Panc1 (cell line): ENCODE results near the gene ITGA4. TPM values are rescaled to one million over a fixed set of nuclear protein-coding genes. Genes with fewer than 3 reads are reported as not detected.

Source experiments
- ATAC-seq: fragments of 200-7000 bp; cut with Tn5 transposase; 2 replicates; pipeline ENCODE4 v1.9.1; 2020; ENCODE audit warnings: mild to moderate bottlenecking, moderate library complexity
- BruUV-seq: library from RNA; stranded (reverse); fragments of 400-500 nt; replicated peaks from 2 replicates; lab custom pipeline; 2021; lab: Mats Ljungman, UMichigan
- CTCF ChIA-PET: fragments of 300-600 bp; sonication (Branson Sonifier 250); formaldehyde crosslinking; loops from one replicate; lab custom pipeline; 2022; ENCODE audit warnings: antibody characterized with exemption; lab: Charles Lee
- POLR2A ChIA-PET: fragments of 300-600 bp; sonication (Branson Sonifier 250); formaldehyde crosslinking; loops from one replicate; lab custom pipeline; 2022; ENCODE audit warnings: antibody characterized with exemption; lab: Charles Lee
- DNase-seq: peaks from one replicate; pipeline ENCODE4 v3.0.0-alpha.2; 2010; ENCODE audit warnings: low read depth, low spot score
- H3K27ac ChIP-seq: 2 replicates; pipeline ENCODE4 v1.5.1; 2011; ENCODE audit warnings: mild to moderate bottlenecking, low read length, inconsistent platforms
- H3K27me3 ChIP-seq: fragments of 200-500 bp; sonication (Bioruptor generic); 2 replicates; pipeline ENCODE4 v1.6.0; 2014; ENCODE audit warnings: low read length, inconsistent platforms; ENCODE audit not compliant: control insufficient read depth, insufficient read depth
- H3K36me3 ChIP-seq: fragments of 200-500 bp; sonication (Bioruptor generic); 2 replicates; pipeline ENCODE4 v1.5.1; 2014; ENCODE audit warnings: inconsistent platforms, mild to moderate bottlenecking, low read length, moderate library complexity; ENCODE audit not compliant: control insufficient read depth, insufficient read depth
- H3K4me1 ChIP-seq: 2 replicates; pipeline ENCODE4 v1.5.1; 2011; ENCODE audit warnings: inconsistent platforms, mild to moderate bottlenecking, low read length, moderate library complexity; ENCODE audit not compliant: control insufficient read depth, insufficient read depth
- H3K4me3 ChIP-seq, 2 experiments: 2 replicates each; pipeline ENCODE4 v1.5.1; 2011 to 2012; ENCODE audit warnings: low read depth in 2 of 2, low read length in 2 of 2, mild to moderate bottlenecking in 2 of 2, inconsistent platforms in 1 of 2, moderate library complexity in 1 of 2
- H3K9me3 ChIP-seq: fragments of 200-500 bp; sonication (Bioruptor generic); 2 replicates; pipeline ENCODE4 v1.5.1; 2014; ENCODE audit warnings: low read depth, mild to moderate bottlenecking, inconsistent platforms, low read length, moderate library complexity; ENCODE audit not compliant: control insufficient read depth, insufficient read depth
- CTCF ChIP-seq: fragments of 450-650 bp; IDR thresholded peaks from 2 replicates; pipeline ENCODE4 v1.5.1; 2017; ENCODE audit warnings: mild to moderate bottlenecking
- POLR2AphosphoS5 ChIP-seq: IDR thresholded peaks from 2 replicates; pipeline ENCODE4 v1.6.1; 2012; ENCODE audit warnings: mild to moderate bottlenecking, low read depth, low read length, moderate library complexity
- REST ChIP-seq, 2 experiments: IDR thresholded peaks; 2 replicates each; pipeline ENCODE4 v1.6.1; 2011 to 2012; ENCODE audit warnings: low read depth in 2 of 2, control low read depth in 1 of 2, low read length in 1 of 2, mild to moderate bottlenecking in 1 of 2, moderate library complexity in 1 of 2; ENCODE audit not compliant: insufficient read depth in 1 of 2
- SIN3A ChIP-seq: IDR thresholded peaks from 2 replicates; pipeline ENCODE4 v1.6.1; 2012; ENCODE audit warnings: low read depth, mild to moderate bottlenecking, low read length, moderate library complexity, borderline replicate concordance; ENCODE audit not compliant: insufficient read depth
- TCF7L2 ChIP-seq: IDR thresholded peaks from 2 replicates; pipeline ENCODE4 v1.6.1; 2011; ENCODE audit warnings: mild to moderate bottlenecking, low read depth, low read length, inconsistent platforms
- in situ Hi-C: cut with HindIII; loops from 2 replicates; pipeline ENCODE4 v1.10.0; 2016; ENCODE audit warnings: low sequenced_read_pairs, low pct_unique_long_range_greater_than_20kb
- intact Hi-C: fragments of 100-400 bp; cut with micrococcal nuclease; formaldehyde crosslinking; loops from one replicate; pipeline ENCODE4 v1.10.0; 2022; ENCODE audit not compliant: unreplicated experiment
- total RNA-seq: library from RNA; stranded (reverse); gene quantifications from one replicate; pipeline ENCODE4 v1.2.1, GENCODE V29; 2021; ENCODE audit not compliant: unreplicated experiment

The ITGA4 gene
- total RNA-seq, 1 experiment from 2014 or later = 0.36 TPM

- no peaks in the 10 kb centered on the region for H3K36me3 ChIP-seq
- no peaks in the 10 kb centered on the region; the same call in 1 of the 2 replicates for H3K27me3 ChIP-seq
- CTCF ChIA-PET = no interaction called here
- no peak for TF ChIP-seq POLR2AphosphoS5
- TF ChIP-seq REST (IDR thresholded peaks at IDR 0.05; ENCODE audit: insufficient read depth in 1 of 2, low read depth in 2 of 2, low read length in 1 of 2) = no peak
- TF ChIP-seq CTCF = no peak
- TF ChIP-seq TCF7L2 = no peak
- TF ChIP-seq SIN3A = no peak
- intact Hi-C loops = no loop called here
- POLR2A ChIA-PET = no interaction called here
- no peak overlapping the region for H3K4me3 ChIP-seq
- in situ Hi-C loops = no loop called here
- BruUV-seq = no TSS peak
- no peak overlapping the region for H3K27ac ChIP-seq
- H3K4me1 ChIP-seq = no peaks in the 10 kb centered on the region
- H3K9me3 ChIP-seq = no peaks in the 10 kb centered on the region
- DNase-seq (no peak), ATAC-seq (no peak)
Observed at GRCh38 chr2:181585732-181586131, 128.5 kb downstream of the ITGA4 start.

Other genes with a start within 250 kb of the ITGA4 start
- gene CERKL, start 199.7 kb downstream of the ITGA4 start, total RNA-seq = 0.87 TPM
- gene NEUROD1, start 223.1 kb downstream of the ITGA4 start, total RNA-seq = not detected